Measurements from ENCODE around the gene DHFR2.
A peak's percentile ranks its signal among the peaks of the same experiment; 100 is the strongest.
"Not testable (repeated sequence)": the region's sequence is repeated elsewhere in the genome, so short reads cannot be mapped to it uniquely, and the experiment has no call there.

DHFR2 gene

GRCh38 chr3:94062513-94063404 lies at the start of gene DHFR2, which contains the start of gene NSUN3:
DHFR2 (minus strand) TSS chr3:94062916; CDS start chr3:94061511, 1,405 bp downstream.
NSUN3 (plus strand) TSS chr3:94063061; CDS start chr3:94063127, 66 bp downstream.
- peak; percentile 63 for DNase-seq (ENCODE audit: low spot score)

GRCh38 chr3:94110854-94111253 lies 48.1 kb upstream of the DHFR2 start:
- no peak for DNase-seq (ENCODE audit: low spot score)

DNA sequence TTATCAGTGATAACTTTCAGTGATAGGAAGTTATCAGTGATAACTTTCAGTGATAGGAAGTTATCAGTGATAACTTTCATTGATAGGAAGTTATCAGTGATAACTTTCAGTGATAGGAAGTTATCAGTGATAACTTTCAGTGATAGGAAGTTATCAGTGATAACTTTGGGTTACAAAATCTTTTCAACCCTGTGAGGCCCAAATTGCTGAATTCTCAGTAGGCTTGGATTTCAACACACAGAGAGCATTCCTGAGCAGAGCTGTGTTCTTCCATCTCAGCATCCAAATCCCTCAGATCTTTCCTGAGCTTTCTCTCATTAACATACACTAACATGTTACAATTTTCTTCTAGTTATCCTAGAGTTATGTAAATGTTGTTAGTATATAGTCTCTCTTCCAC lies 47.5 kb upstream of the DHFR2 start:
- DNase-seq (ENCODE audit: low spot score) = not testable (repeated sequence)

GRCh38 chr3:94106268-94106667 lies 43.6 kb upstream of the DHFR2 start:
- no peak for DNase-seq (ENCODE audit: low spot score)

- DNase-seq (ENCODE audit: low spot score) = no peak
These were observed 39.1 kb upstream of the DHFR2 start for GRCh38 chr3:94101860-94102259.

GRCh38 chr3:94099311-94099710 lies 36.6 kb upstream of the DHFR2 start:
- DNase-seq (ENCODE audit: low spot score) = no peak

GRCh38 chr3:94098452-94098851 lies 35.7 kb upstream of the DHFR2 start:
- no peak for DNase-seq (ENCODE audit: low spot score)

- DNase-seq (ENCODE audit: low spot score) = no peak
These were observed 32.4 kb upstream of the DHFR2 start for GRCh38 chr3:94095111-94095510.

- DNase-seq (ENCODE audit: low spot score) = no peak
These were observed 30.4 kb upstream of the DHFR2 start for GRCh38 chr3:94093151-94093550.

- DNase-seq (ENCODE audit: low spot score) = no peak
These were observed 29.4 kb upstream of the DHFR2 start for GRCh38 chr3:94092086-94092485.

- no peak for DNase-seq (ENCODE audit: low spot score)
These were observed 26.4 kb upstream of the DHFR2 start for GRCh38 chr3:94089126-94089525.

GRCh38 chr3:94083261-94083660 lies 20.5 kb upstream of the DHFR2 start:
- DNase-seq (ENCODE audit: low spot score) = no peak

- no peak for DNase-seq (ENCODE audit: low spot score)
These were observed 19.7 kb upstream of the DHFR2 start for GRCh38 chr3:94082391-94082937.

DNA sequence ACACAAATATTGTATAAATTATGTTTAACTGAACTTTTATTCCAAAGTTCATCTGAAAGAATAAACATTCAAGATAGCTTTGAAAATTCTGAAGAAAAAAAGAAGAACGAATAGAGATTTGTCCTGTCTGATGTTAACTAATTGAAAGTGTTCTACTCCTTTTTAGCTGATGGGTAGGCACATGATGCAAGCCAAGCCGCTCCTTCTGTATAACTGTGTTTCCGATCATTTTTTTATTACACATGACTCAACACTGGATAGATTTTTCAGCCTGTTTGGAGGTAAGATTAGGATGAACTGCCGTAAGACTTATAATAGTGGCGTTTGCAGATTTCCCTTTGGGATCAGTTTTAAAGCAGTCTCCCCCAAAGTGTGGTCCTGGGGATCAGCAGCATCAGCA lies 19.2 kb upstream of the DHFR2 start:
- no peak for DNase-seq (ENCODE audit: low spot score)

- DNase-seq (ENCODE audit: low spot score) = not testable (repeated sequence)
These were observed 17.8 kb upstream of the DHFR2 start for GRCh38 chr3:94080552-94080951.

DNA sequence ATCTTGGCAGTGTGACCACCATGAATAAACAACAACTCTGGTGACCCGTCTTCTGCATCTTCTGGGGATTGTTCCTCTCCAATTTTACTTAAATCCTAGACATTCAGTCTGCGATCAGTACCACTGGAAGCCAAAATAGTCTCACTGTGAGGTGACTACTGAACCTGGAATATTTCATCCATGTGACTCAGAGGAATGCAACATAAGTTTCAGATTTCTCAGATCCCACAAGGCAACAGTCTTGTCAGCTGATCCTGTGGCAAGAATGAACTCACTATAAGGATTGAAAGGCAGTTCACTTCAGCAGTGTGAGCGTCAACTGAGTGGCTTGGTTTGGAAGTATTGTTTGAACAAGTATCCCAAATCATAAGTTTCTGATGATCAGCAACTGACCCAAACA lies 13.3 kb upstream of the DHFR2 start:
- no peak for DNase-seq (ENCODE audit: low spot score)

GRCh38 chr3:94071713-94072284 lies 9.1 kb upstream of the DHFR2 start:
- no peak for DNase-seq (ENCODE audit: low spot score)

- no peak for DNase-seq (ENCODE audit: low spot score)
These were observed 7.7 kb upstream of the DHFR2 start for GRCh38 chr3:94070341-94070911.

- DNase-seq (ENCODE audit: low spot score) = no peak
These were observed 6.6 kb upstream of the DHFR2 start for GRCh38 chr3:94069194-94069813.

DNA sequence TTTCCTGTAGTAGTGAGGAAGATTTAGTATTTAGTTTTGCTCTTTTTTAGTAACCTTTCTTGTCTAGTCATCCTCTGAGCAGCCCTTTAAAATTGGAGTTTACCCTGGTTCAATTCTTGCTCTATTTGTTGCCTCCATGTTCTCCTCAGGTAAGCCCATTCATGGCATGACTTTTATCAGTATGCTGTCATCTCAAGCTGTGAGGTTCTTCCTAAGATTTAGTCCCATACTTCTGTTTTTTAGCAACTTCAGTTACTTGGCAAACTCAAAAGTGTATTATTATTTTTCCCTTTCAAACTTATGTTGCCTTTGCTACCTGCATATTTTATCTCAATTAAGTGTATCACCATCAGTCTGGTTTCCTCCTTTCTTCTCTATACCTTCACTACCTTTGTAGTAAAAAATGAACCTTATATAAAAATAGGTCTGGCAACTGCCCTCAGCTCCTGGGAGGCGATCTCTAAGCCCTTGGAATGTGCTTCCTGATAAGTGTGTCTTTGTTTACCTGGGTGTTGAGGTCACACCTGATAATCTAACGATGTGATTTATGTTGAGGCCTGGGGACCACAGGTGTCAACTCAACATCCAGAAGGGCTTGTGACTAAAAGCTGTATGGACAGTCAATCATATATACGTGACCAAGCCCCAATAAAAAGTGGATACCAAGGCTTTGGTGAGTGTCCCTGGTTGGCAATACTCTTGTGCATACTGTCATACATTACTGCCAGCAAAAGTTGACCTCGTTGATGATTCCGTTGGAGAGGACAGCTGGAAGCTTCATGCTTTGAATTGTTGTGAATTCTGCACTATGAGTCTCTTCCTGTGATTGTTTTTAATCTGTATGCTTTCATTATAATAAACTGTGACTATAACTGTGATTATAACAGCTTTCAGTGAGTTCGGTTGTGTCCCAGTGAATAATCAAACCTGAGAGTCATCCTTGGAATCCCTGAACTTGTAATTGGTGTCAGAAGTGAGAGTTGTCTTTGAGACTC lies 4.1 kb upstream of the DHFR2 start:
- no peak for DNase-seq (ENCODE audit: low spot score)

- DNase-seq (ENCODE audit: low spot score) = no peak
These were observed 3.2 kb upstream of the DHFR2 start for GRCh38 chr3:94065819-94066480.

Measured in HuH-7.5 (cell line).